ENCODE data around the gene THBS2. TPM values are rescaled to one million over a fixed set of nuclear protein-coding genes. Genes with fewer than 3 reads are reported as not detected.
A peak's percentile ranks its signal among the peaks of the same experiment; 100 is the strongest.

Gene THBS2
- total RNA-seq, 4 donors from 2014 or later: 5.4 to 28.3 (median 16.3) TPM

DNA sequence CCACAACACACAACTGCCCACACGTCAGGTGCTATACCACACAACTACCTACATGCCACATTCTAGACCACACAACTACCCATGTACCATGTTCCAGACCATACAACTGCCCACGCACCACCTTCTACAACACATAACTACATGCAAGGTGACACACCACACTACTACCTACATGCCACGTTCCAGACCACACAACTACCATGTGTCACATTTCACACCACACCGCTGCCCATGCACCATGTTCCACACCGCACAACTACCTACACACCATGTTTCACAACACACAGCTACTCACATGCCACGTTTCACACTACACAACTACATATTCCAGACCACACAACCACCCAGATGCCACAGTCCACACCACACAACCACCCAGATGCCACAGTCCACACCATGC, 19.8 kb downstream of the THBS2 start:
- Histone ChIP-seq H3K27ac (no peak overlapping the region), H3K4me3 (no peak overlapping the region), H3K27me3 (no peaks in the 10 kb centered on the region), H3K4me1 (no peaks in the 10 kb centered on the region), H3K9me3 (peaks cover 0 to 5% (median 0%) of the 10 kb centered on the region in 4 donors), H3K36me3 (no peaks in the 10 kb centered on the region)
- TF ChIP-seq POLR2A (IDR thresholded peaks at IDR 0.05): no peak
- TF ChIP-seq, protein P1, sequence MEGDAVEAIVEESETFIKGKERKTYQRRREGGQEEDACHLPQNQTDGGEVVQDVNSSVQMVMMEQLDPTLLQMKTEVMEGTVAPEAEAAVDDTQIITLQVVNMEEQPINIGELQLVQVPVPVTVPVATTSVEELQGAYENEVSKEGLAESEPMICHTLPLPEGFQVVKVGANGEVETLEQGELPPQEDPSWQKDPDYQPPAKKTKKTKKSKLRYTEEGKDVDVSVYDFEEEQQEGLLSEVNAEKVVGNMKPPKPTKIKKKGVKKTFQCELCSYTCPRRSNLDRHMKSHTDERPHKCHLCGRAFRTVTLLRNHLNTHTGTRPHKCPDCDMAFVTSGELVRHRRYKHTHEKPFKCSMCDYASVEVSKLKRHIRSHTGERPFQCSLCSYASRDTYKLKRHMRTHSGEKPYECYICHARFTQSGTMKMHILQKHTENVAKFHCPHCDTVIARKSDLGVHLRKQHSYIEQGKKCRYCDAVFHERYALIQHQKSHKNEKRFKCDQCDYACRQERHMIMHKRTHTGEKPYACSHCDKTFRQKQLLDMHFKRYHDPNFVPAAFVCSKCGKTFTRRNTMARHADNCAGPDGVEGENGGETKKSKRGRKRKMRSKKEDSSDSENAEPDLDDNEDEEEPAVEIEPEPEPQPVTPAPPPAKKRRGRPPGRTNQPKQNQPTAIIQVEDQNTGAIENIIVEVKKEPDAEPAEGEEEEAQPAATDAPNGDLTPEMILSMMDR (IDR thresholded peaks at IDR 0.05): no peak
- DNase-seq: no peak

DNA sequence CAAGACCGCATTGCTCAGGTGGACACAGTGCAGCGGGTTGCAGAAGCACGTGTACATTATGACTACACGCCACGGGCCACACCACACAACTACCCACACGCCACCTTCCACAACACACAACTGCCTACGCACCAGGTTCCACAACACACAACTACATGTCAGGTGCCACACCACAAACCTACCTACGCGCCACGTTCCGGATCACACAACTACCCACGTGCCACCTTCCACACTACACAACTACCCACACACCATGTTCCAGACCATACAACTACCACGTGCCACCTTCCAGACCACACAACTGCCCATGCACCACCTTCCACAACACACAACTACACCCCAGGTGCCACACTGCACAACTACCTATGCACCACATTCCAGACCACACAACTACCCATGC, 20.5 kb downstream of the THBS2 start:
- Histone ChIP-seq H3K36me3 (no peaks in the 10 kb centered on the region), H3K9me3 (peaks cover 0 to 5% (median 0%) of the 10 kb centered on the region in 4 donors), H3K4me3 (no peak overlapping the region), H3K4me1 (no peaks in the 10 kb centered on the region), H3K27me3 (no peaks in the 10 kb centered on the region), H3K27ac (no peak overlapping the region)
- no peak for DNase-seq
- TF ChIP-seq, protein P1 (IDR thresholded peaks at IDR 0.05): no peak
- no peak for TF ChIP-seq POLR2A (IDR thresholded peaks at IDR 0.05)

- no peak for DNase-seq
- no peak for TF ChIP-seq POLR2A (IDR thresholded peaks at IDR 0.05)
- TF ChIP-seq, protein P1 (IDR thresholded peaks at IDR 0.05): no peak
These were observed 21.1 kb downstream of the THBS2 start for GRCh38 chr6:169232507-169232931.

GRCh38 chr6:169231790-169232506, 21.7 kb downstream of the THBS2 start:
- DNase-seq: no peak
- no peak overlapping the region for H3K27ac ChIP-seq

More at GRCh38 chr6:169232507-169232931, 21.1 kb downstream of the THBS2 start:
- no peak overlapping the region for H3K27ac ChIP-seq
- no peaks in the 10 kb centered on the region for H3K27me3 ChIP-seq
- H3K36me3 ChIP-seq: no peaks in the 10 kb centered on the region
- H3K4me1 ChIP-seq: no peaks in the 10 kb centered on the region
- peaks cover 0 to 5% (median 0%) of the 10 kb centered on the region in 4 donors for H3K9me3 ChIP-seq
- H3K4me3 ChIP-seq: no peak overlapping the region

DNA sequence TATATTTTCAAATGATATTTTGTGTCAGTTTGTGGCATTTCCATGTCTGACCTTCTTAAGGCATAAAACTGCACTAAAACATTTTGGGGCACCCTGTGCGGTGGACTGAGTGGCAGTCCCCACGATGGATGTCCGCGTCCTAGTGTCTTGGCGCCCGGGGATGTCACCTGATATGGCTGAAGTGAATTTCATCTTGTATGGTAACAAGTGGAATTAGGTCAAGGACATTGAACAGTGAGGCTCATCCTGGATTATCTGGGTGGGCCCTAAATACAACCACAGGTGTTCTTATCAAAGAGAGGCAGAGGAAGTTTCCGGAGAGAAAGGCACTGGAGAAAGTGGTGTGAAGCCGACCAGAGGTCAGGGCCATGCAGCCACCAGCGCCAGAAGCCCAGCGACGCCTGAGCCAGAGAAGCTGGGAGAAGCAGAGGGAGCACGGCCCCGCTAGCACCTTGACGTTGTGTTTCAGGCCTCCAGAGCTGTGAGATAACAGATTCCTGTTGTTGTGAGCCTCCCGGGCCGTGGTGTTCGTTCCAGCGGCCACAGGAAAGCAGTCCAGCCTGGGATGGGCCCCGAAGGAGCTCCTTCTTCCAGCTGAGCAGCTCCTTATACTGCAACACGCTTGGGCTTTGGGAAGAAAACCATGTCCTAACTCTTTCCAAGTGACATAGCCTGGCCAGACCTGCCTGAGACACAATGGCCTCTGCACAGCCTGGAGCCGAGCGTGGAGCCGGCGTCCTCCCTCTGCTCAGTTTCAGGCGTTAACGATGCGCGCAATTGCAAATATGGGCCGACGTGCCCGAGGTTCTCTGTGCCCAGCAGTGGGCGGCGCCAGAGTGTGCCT, 22.5 kb downstream of the THBS2 start:
- peak in 1 of 3 donors; percentile 41 for DNase-seq
- H3K27ac ChIP-seq: no peak overlapping the region
- H3K36me3 ChIP-seq: no peaks in the 10 kb centered on the region
- no peaks in the 10 kb centered on the region for H3K4me1 ChIP-seq
- no peaks in the 10 kb centered on the region for H3K27me3 ChIP-seq
- no peak for TF ChIP-seq POLR2A (IDR thresholded peaks at IDR 0.05)
- TF ChIP-seq, protein P1 (IDR thresholded peaks at IDR 0.05): no peak
- H3K9me3 ChIP-seq: peaks cover 0 to 5% (median 0%) of the 10 kb centered on the region in 4 donors
- no peak overlapping the region for H3K4me3 ChIP-seq

More at GRCh38 chr6:169231790-169232506, 21.7 kb downstream of the THBS2 start:
- H3K9me3 ChIP-seq: peaks cover 0 to 5% (median 0%) of the 10 kb centered on the region in 4 donors
- TF ChIP-seq POLR2A (IDR thresholded peaks at IDR 0.05): no peak
- TF ChIP-seq, protein P1 (IDR thresholded peaks at IDR 0.05): no peak
- H3K27me3 ChIP-seq: no peaks in the 10 kb centered on the region
- H3K4me3 ChIP-seq: no peak overlapping the region
- no peaks in the 10 kb centered on the region for H3K36me3 ChIP-seq
- no peaks in the 10 kb centered on the region for H3K4me1 ChIP-seq

All from Peyer's patch (tissue), 4 donors.